HG02885 (cell line): ENCODE measurements around the gene MAPK13.
"Not testable (repeated sequence)": the region's sequence is repeated elsewhere in the genome, so short reads cannot be mapped to it uniquely, and the experiment has no call there.

Experiments
- ATAC-seq: cut with Tn5 transposase; IDR thresholded peaks from one replicate; pipeline ENCODE4 v1.9.1; 2021; ENCODE audit warnings: mild to moderate bottlenecking; ENCODE audit not compliant: unreplicated experiment, poor library complexity

MAPK13 gene

GRCh38 chr6:36113703-36114102 is 16.6 kb upstream of the MAPK13 start:
- ATAC-seq, result no peak

- ATAC-seq, result peak; percentile 53
These were observed 15.4 kb upstream of the MAPK13 start for GRCh38 chr6:36114798-36115408.

GRCh38 chr6:36115412-36115811 is 14.9 kb upstream of the MAPK13 start:
- ATAC-seq, result no peak

- ATAC-seq, result no peak
These were observed 14.0 kb upstream of the MAPK13 start for GRCh38 chr6:36116066-36116864.

- no peak for ATAC-seq
These were observed 13.4 kb upstream of the MAPK13 start for GRCh38 chr6:36116943-36117342.

GRCh38 chr6:36117658-36118549 is 12.4 kb upstream of the MAPK13 start:
- no peak for ATAC-seq

GRCh38 chr6:36118550-36119107 is 11.7 kb upstream of the MAPK13 start:
- no peak for ATAC-seq

- no peak for ATAC-seq
These were observed 11.1 kb upstream of the MAPK13 start for GRCh38 chr6:36119209-36119608.

- ATAC-seq, result no peak
These were observed 10.3 kb upstream of the MAPK13 start for GRCh38 chr6:36120018-36120417.

- peak; percentile 41 for ATAC-seq
These were observed 9.8 kb upstream of the MAPK13 start for GRCh38 chr6:36120539-36120938.

GRCh38 chr6:36120979-36121786 is 9.1 kb upstream of the MAPK13 start:
- peak; percentile 43 for ATAC-seq

GRCh38 chr6:36121787-36122494 is 8.4 kb upstream of the MAPK13 start:
- no peak for ATAC-seq

- ATAC-seq, result no peak
These were observed 7.6 kb upstream of the MAPK13 start for GRCh38 chr6:36122495-36123269.

- ATAC-seq, result no peak
These were observed 6.8 kb upstream of the MAPK13 start for GRCh38 chr6:36123270-36124139.

- ATAC-seq, result not testable (repeated sequence)
These were observed 6.0 kb upstream of the MAPK13 start for GRCh38 chr6:36124346-36124745.

GRCh38 chr6:36124881-36125280 is 5.4 kb upstream of the MAPK13 start:
- ATAC-seq, result no peak

GRCh38 chr6:36125575-36125974 is 4.7 kb upstream of the MAPK13 start:
- ATAC-seq, result no peak

GRCh38 chr6:36126121-36126520 is 4.2 kb upstream of the MAPK13 start:
- ATAC-seq, result no peak
